NCI-H2029 treated with DMSO at 0.1 percent for 48 hours (cell line): ENCODE measurements around the gene PLEKHG2.
A peak's percentile ranks its signal among the peaks of the same experiment; 100 is the strongest.
"Not testable (repeated sequence)": the region's sequence is repeated elsewhere in the genome, so short reads cannot be mapped to it uniquely, and the experiment has no call there.

Source experiments
- DNase-seq: peaks from one replicate; lab custom pipeline; 2025; lab: John Stamatoyannopoulos, UW

Gene PLEKHG2

GRCh38 chr19:39412100-39412866 lies at the start of gene PLEKHG2:
PLEKHG2 (plus strand) TSS chr19:39412669; CDS start chr19:39414087, 1,418 bp downstream.
- peak; percentile 96 for DNase-seq

GRCh38 chr19:39362682-39363657 lies 49.5 kb upstream of the PLEKHG2 start:
- DNase-seq, result no peak

GRCh38 chr19:39363901-39364457 lies 48.5 kb upstream of the PLEKHG2 start:
- no peak for DNase-seq

- DNase-seq, result no peak
These were observed 46.9 kb upstream of the PLEKHG2 start for GRCh38 chr19:39365531-39365930.

GRCh38 chr19:39369200-39369599 lies 43.3 kb upstream of the PLEKHG2 start:
- no peak for DNase-seq

- DNase-seq, result no peak
These were observed 41.7 kb upstream of the PLEKHG2 start for GRCh38 chr19:39370735-39371134.

GRCh38 chr19:39372047-39372802 lies 40.2 kb upstream of the PLEKHG2 start:
- DNase-seq, result no peak

GRCh38 chr19:39372941-39373340 lies 39.5 kb upstream of the PLEKHG2 start:
- DNase-seq, result no peak

GRCh38 chr19:39375929-39376328 lies 36.5 kb upstream of the PLEKHG2 start:
- DNase-seq, result no peak

- no peak for DNase-seq
These were observed 34.8 kb upstream of the PLEKHG2 start for GRCh38 chr19:39377373-39378362.

GRCh38 chr19:39379366-39379765 lies 33.1 kb upstream of the PLEKHG2 start:
- DNase-seq, result not testable (repeated sequence)

GRCh38 chr19:39379865-39380396 lies 32.5 kb upstream of the PLEKHG2 start:
- no peak for DNase-seq

- no peak for DNase-seq
These were observed 31.7 kb upstream of the PLEKHG2 start for GRCh38 chr19:39380521-39381502.

- no peak for DNase-seq
These were observed 30.4 kb upstream of the PLEKHG2 start for GRCh38 chr19:39381910-39382611.

- DNase-seq, result no peak
These were observed 29.3 kb upstream of the PLEKHG2 start for GRCh38 chr19:39382991-39383828.

- DNase-seq, result no peak
These were observed 27.5 kb upstream of the PLEKHG2 start for GRCh38 chr19:39384839-39385568.
